CD14-positive monocyte (primary cell): ENCODE data around the gene OR2V2. TPM values are rescaled to one million over a fixed set of nuclear protein-coding genes. Genes with fewer than 3 reads are reported as not detected.

Experiments
- DNase-seq, 3 donors: peaks; one replicate each; pipeline ENCODE4 v3.0.0-alpha.2; 2011 to 2022
- H2AFZ ChIP-seq: 2 replicates; pipeline ENCODE4 v1.6.0; 2012; ENCODE audit warnings: mild to moderate bottlenecking, low read depth, low read length, inconsistent platforms; ENCODE audit not compliant: insufficient read depth, poor library complexity, severe bottlenecking
- H3K27ac ChIP-seq, 2 donors: 1 replicate in 1 of 2; 2 replicates in 1 of 2; pipeline ENCODE4 v1.5.1; 2012 to 2013; ENCODE audit warnings: low read length in 2 of 2, control low read depth in 1 of 2, inconsistent platforms in 1 of 2, low read depth in 1 of 2, mild to moderate bottlenecking in 1 of 2
- H3K27me3 ChIP-seq, 2 donors: one replicate each; pipeline versions ENCODE4 v1.6.0 to v1.6.1; 2011 to 2013; ENCODE audit warnings: low read length in 2 of 2; ENCODE audit not compliant: control insufficient read depth in 2 of 2, insufficient read depth in 2 of 2
- H3K36me3 ChIP-seq, 2 donors: replicated peaks in 1 of 2; 1 replicate in 1 of 2; 2 replicates in 1 of 2; pipeline versions ENCODE4 v1.5.1 to v1.6.1; 2012 to 2013; ENCODE audit warnings: low read length in 2 of 2, control low read depth in 1 of 2, inconsistent platforms in 1 of 2, mild to moderate bottlenecking in 1 of 2; ENCODE audit not compliant: insufficient read depth in 2 of 2, control insufficient read depth in 1 of 2
- H3K4me1 ChIP-seq, 2 donors: 1 replicate in 1 of 2; 2 replicates in 1 of 2; pipeline versions ENCODE4 v1.5.1 to v1.6.1; 2012 to 2013; ENCODE audit warnings: low read length in 2 of 2, control low read depth in 1 of 2, inconsistent platforms in 1 of 2, mild to moderate bottlenecking in 1 of 2, moderate library complexity in 1 of 2; ENCODE audit not compliant: insufficient read depth in 2 of 2, control insufficient read depth in 1 of 2
- H3K4me2 ChIP-seq: replicated peaks from 2 replicates; pipeline ENCODE3; 2012; ENCODE audit warnings: low read length, moderate library complexity, mild to moderate bottlenecking; ENCODE audit not compliant: poor library complexity, severe bottlenecking; ENCODE audit errors: extremely low read depth
- H3K4me3 ChIP-seq, 3 experiments: fragments of 200-600 bp in 1 of 3; sonication (generic) in 1 of 3; replicated peaks in 1 of 3; 1 replicate in 2 of 3; 2 replicates in 1 of 3; pipeline ENCODE4 v1.5.1; 2011 to 2013; ENCODE audit warnings: low read length in 3 of 3, mild to moderate bottlenecking in 3 of 3, control low read depth in 2 of 3, low read depth in 2 of 3, inconsistent platforms in 1 of 3, moderate library complexity in 1 of 3
- H3K79me2 ChIP-seq: 2 replicates; pipeline ENCODE4 v1.6.0; 2012; ENCODE audit warnings: mild to moderate bottlenecking, control low read depth, inconsistent platforms, low read length, moderate library complexity; ENCODE audit not compliant: insufficient read depth
- H3K9ac ChIP-seq: 2 replicates; pipeline ENCODE4 v1.6.0; 2017; ENCODE audit warnings: low read length, mild to moderate bottlenecking; ENCODE audit not compliant: insufficient read depth, poor library complexity, severe bottlenecking
- H3K9me3 ChIP-seq, 2 donors: replicated peaks in 1 of 2; 1 replicate in 1 of 2; 2 replicates in 1 of 2; pipeline versions ENCODE4 v1.5.1 to v1.6.1; 2012 to 2013; ENCODE audit warnings: low read length in 2 of 2, control low read depth in 1 of 2; ENCODE audit not compliant: control insufficient read depth in 1 of 2, insufficient read depth in 1 of 2
- H4K20me1 ChIP-seq: 2 replicates; pipeline ENCODE4 v1.6.0; 2012; ENCODE audit warnings: mild to moderate bottlenecking, low read length, control low read depth, moderate library complexity; ENCODE audit not compliant: insufficient read depth
- H3K27ac Mint-ChIP-seq, 7 donors: one replicate each; pipeline ENCODE4 v1.8.0; 2020; ENCODE audit warnings: mild to moderate bottlenecking in 7 of 7, mixed read lengths in 7 of 7, moderate library complexity in 6 of 7, inconsistent platforms in 2 of 7
- H3K27me3 Mint-ChIP-seq, 3 donors: one replicate each; pipeline ENCODE4 v1.8.0; 2021 to 2022; ENCODE audit warnings: low read depth in 3 of 3, mild to moderate bottlenecking in 3 of 3, mixed read lengths in 3 of 3, moderate library complexity in 3 of 3, inconsistent platforms in 1 of 3
- H3K36me3 Mint-ChIP-seq, 2 donors: one replicate each; pipeline ENCODE4 v1.8.0; 2020; ENCODE audit warnings: mixed read lengths in 2 of 2, inconsistent platforms in 1 of 2, mild to moderate bottlenecking in 1 of 2
- H3K4me1 Mint-ChIP-seq: one replicate; pipeline ENCODE4 v1.8.0; 2020; ENCODE audit warnings: mild to moderate bottlenecking, mixed read lengths
- H3K4me3 Mint-ChIP-seq, 2 donors: one replicate each; pipeline ENCODE4 v1.8.0; 2020; ENCODE audit warnings: mild to moderate bottlenecking in 2 of 2, mixed read lengths in 2 of 2, moderate library complexity in 1 of 2
- H3K9me3 Mint-ChIP-seq, 7 donors: one replicate each; pipeline ENCODE4 v1.8.0; 2020 to 2022; ENCODE audit warnings: mixed read lengths in 7 of 7, mild to moderate bottlenecking in 6 of 7, moderate library complexity in 6 of 7, inconsistent platforms in 2 of 7
- WGBS: methylation state at CpG from one replicate; pipeline ENCODE4 v1.1.5; 2013; ENCODE audit warnings: missing lambda C conversion rate; ENCODE audit not compliant: insufficient coverage; 5-methylcytosine and 5-hydroxymethylcytosine counted together
- intact Hi-C, 2 donors: fragments of 100-400 bp; cut with micrococcal nuclease; formaldehyde crosslinking; loops; one replicate each; pipeline versions ENCODE4 v1.15.0 to v1.15.1; 2023
- polyA plus RNA-seq, 3 donors: library from polyadenylated mRNA; depleted of rRNA in 1 of 3; unstranded in 2 of 3; stranded (reverse) in 1 of 3; fragments of 300-500 nt in 2 of 3; fragments of >200 nt in 1 of 3; fragmentation: Illumina TruSeq in 2 of 3; gene quantifications; 1 replicate in 2 of 3; 2 replicates in 1 of 3; pipeline ENCODE4 v1.2.3, GENCODE V29; 2012 to 2021
- TF ChIP-seq, protein P1 (sequence below): fragments of 200-600 bp; IDR thresholded peaks from one replicate; pipeline ENCODE4 v1.8.0; 2022; ENCODE audit warnings: antibody characterized with exemption, mild to moderate bottlenecking

The OR2V2 gene
- polyA plus RNA-seq, 3 donors = not detected

GRCh38 chr5:181126841-181127240 lies 20.5 kb upstream of the OR2V2 start:
- H3K27me3 ChIP-seq = peaks cover 0 to 4% of the 10 kb centered on the region in 2 donors
- DNase-seq = no peak
- no peaks in the 10 kb centered on the region for H3K36me3 Mint-ChIP-seq

GRCh38 chr5:181127456-181127855 lies 19.9 kb upstream of the OR2V2 start:
- Mint-ChIP-seq H3K27ac (no peak overlapping the region), H3K36me3 (no peaks in the 10 kb centered on the region), H3K9me3 (peaks cover 0 to 12% (median 3%) of the 10 kb centered on the region in 7 donors), H3K4me3 (no peak overlapping the region), H3K4me1 (no peaks in the 10 kb centered on the region), H3K27me3 (peaks cover 17 to 35% (median 33%) of the 10 kb centered on the region in 3 donors)
- no peak overlapping the region for H3K4me2 ChIP-seq
- WGBS = 96% methylated on average over 8 of the region's 10 CpGs
- no peaks in the 10 kb centered on the region for H3K36me3 ChIP-seq
- peaks cover 0 to 5% of the 10 kb centered on the region in 2 donors for H3K9me3 ChIP-seq
- no peak for DNase-seq
- H2AFZ ChIP-seq = no peak overlapping the region
- TF ChIP-seq, protein P1, sequence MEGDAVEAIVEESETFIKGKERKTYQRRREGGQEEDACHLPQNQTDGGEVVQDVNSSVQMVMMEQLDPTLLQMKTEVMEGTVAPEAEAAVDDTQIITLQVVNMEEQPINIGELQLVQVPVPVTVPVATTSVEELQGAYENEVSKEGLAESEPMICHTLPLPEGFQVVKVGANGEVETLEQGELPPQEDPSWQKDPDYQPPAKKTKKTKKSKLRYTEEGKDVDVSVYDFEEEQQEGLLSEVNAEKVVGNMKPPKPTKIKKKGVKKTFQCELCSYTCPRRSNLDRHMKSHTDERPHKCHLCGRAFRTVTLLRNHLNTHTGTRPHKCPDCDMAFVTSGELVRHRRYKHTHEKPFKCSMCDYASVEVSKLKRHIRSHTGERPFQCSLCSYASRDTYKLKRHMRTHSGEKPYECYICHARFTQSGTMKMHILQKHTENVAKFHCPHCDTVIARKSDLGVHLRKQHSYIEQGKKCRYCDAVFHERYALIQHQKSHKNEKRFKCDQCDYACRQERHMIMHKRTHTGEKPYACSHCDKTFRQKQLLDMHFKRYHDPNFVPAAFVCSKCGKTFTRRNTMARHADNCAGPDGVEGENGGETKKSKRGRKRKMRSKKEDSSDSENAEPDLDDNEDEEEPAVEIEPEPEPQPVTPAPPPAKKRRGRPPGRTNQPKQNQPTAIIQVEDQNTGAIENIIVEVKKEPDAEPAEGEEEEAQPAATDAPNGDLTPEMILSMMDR = no peak
- intact Hi-C loops = no loop called here
- H3K4me1 ChIP-seq = peaks cover 0 to under 1% of the 10 kb centered on the region in 2 donors
- H3K27ac ChIP-seq = no peak overlapping the region
- no peak overlapping the region for H3K9ac ChIP-seq
- peaks cover 0 to 5% of the 10 kb centered on the region in 2 donors for H3K27me3 ChIP-seq
- no peaks in the 10 kb centered on the region for H4K20me1 ChIP-seq
- H3K4me3 ChIP-seq = no peak overlapping the region
- H3K79me2 ChIP-seq = no peaks in the 10 kb centered on the region

More at GRCh38 chr5:181126841-181127240, 20.5 kb upstream of the OR2V2 start:
- Mint-ChIP-seq H3K27ac (no peak overlapping the region), H3K4me1 (peaks cover 4% of the 10 kb centered on the region), H3K9me3 (peaks cover 0 to 12% (median 3%) of the 10 kb centered on the region in 7 donors), H3K4me3 (no peak overlapping the region), H3K27me3 (peaks cover 14 to 38% (median 37%) of the 10 kb centered on the region in 3 donors)
- Histone ChIP-seq H2AFZ (no peak overlapping the region), H4K20me1 (no peaks in the 10 kb centered on the region), H3K9ac (no peak overlapping the region), H3K4me1 (peaks cover 6% of the 10 kb centered on the region in 2 donors), H3K4me3 (no peak overlapping the region), H3K4me2 (no peak overlapping the region), H3K27ac (no peak overlapping the region), H3K9me3 (peaks cover 0 to 8% of the 10 kb centered on the region in 2 donors), H3K79me2 (no peaks in the 10 kb centered on the region), H3K36me3 (no peaks in the 10 kb centered on the region)
- TF ChIP-seq, protein P1 = no peak
- intact Hi-C loops = no loop called here
- WGBS = 70% methylated on average over 18 of the region's 18 CpGs
